Muscle of leg (tissue), 11 donors: ENCODE measurements around the gene CELF2. TPM values are rescaled to one million over a fixed set of nuclear protein-coding genes. Genes with fewer than 3 reads are reported as not detected.

ENCODE experiments used
- DNase-seq: peaks from one replicate; pipeline ENCODE4 v3.0.0; 2013
- H3K27ac ChIP-seq: one replicate; pipeline ENCODE4 v1.5.1; 2013; ENCODE audit warnings: mild to moderate bottlenecking, low read length, control low read depth
- H3K27me3 ChIP-seq: one replicate; pipeline ENCODE4 v1.6.1; 2013; ENCODE audit warnings: low read length; ENCODE audit not compliant: control insufficient read depth, insufficient read depth
- H3K36me3 ChIP-seq: one replicate; pipeline ENCODE4 v1.6.1; 2013; ENCODE audit warnings: low read length; ENCODE audit not compliant: control insufficient read depth, insufficient read depth
- H3K4me1 ChIP-seq: one replicate; pipeline ENCODE4 v1.6.1; 2013; ENCODE audit warnings: low read length; ENCODE audit not compliant: control insufficient read depth, insufficient read depth
- H3K4me3 ChIP-seq: one replicate; pipeline ENCODE4 v1.5.1; 2013; ENCODE audit warnings: low read length, control low read depth
- H3K9me3 ChIP-seq: replicated peaks from 2 replicates; pipeline ENCODE4 v1.6.1; 2013; ENCODE audit warnings: low read depth, low read length; ENCODE audit not compliant: control insufficient read depth
- WGBS: methylation state at CpG from one replicate; pipeline ENCODE4 v1.1.5; 2013; ENCODE audit warnings: missing lambda C conversion rate; ENCODE audit not compliant: insufficient coverage; 5-methylcytosine and 5-hydroxymethylcytosine counted together
- polyA plus RNA-seq, 8 donors: library from polyadenylated mRNA; unstranded; fragments of 120-200 nt; gene quantifications; one replicate each; pipeline versions ENCODE4 v1.2.1 to v1.2.3, GENCODE V29; 2013; ENCODE audit warnings: inconsistent platforms in 1 of 8, low replicate concordance in 1 of 8; ENCODE audit not compliant: insufficient read length in 8 of 8, insufficient read depth in 1 of 8
- total RNA-seq: library from RNA; stranded (reverse); fragments of 120-200 nt; gene quantifications from one replicate; pipeline ENCODE4 v1.2.4, GENCODE V29; 2013

Gene CELF2
- total and polyA plus RNA-seq, 9 donors, result 37.2 to 80.8 (median 65.8) TPM

GRCh38 chr10:11300026-11300425, 282.4 kb downstream of the CELF2 start:
- DNase-seq, result no peak
- no peak overlapping the region for H3K4me3 ChIP-seq
- H3K27ac ChIP-seq, result peak overlapping the region; percentile 57
- peaks cover 24% of the 10 kb centered on the region for H3K4me1 ChIP-seq
- peaks cover 54% of the 10 kb centered on the region for H3K36me3 ChIP-seq
- no peaks in the 10 kb centered on the region for H3K9me3 ChIP-seq
- no peaks in the 10 kb centered on the region for H3K27me3 ChIP-seq
- 68% methylated on average over 6 of the region's 8 CpGs for WGBS

DNA sequence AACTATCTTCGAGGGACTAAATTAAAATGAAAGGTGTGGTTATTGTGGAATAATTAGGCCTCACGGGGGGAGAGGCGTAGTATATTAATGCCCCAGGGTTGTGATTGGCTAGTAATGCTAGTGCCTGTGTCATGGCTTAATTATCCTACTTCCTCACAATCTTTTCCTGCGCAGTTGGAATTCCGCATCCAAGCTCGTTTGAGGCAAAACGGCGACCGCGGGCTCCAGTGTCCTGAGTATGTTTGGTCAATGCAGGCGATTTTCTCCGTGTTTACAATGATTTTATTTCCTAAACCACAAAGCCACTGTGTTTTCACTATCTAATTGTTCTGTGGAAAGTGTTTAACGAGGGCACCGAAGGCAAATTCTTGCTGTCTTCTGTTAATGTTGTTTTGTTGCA, 282.9 kb downstream of the CELF2 start:
- Histone ChIP-seq H3K36me3 (peaks cover 57% of the 10 kb centered on the region), H3K4me1 (peaks cover 24% of the 10 kb centered on the region)
- WGBS, result 88% methylated on average over 1 of the region's 14 CpGs

DNA sequence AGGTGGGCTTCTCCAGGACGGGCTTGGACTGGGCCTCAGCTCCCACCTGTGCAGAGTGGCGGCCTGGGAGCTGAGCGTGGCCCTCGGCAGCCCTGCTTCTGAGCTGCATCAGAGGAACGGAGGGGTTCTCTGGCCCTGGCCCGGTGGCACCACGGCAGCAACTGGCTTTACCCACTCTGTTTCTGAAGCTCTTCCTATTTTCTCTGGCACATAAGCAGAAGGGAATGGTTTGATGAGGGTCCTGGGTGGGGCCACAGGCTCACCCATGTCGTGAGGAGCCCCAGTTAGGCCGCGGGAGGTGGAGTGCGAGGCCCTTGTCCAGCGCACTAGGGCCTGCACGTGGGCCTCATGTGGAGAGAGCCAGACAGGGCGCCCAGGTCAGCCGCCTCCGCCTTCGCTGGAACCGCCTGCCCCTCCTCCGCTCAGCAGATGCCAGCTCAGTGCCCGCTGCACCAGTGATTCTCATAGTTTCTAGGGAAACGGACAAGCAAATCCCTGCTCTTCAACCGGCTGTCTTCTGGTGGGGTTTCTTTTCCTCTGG, 284.0 kb downstream of the CELF2 start:
- Histone ChIP-seq H3K27ac (no peak overlapping the region), H3K9me3 (no peaks in the 10 kb centered on the region), H3K4me1 (peaks cover 24% of the 10 kb centered on the region), H3K4me3 (no peak overlapping the region), H3K27me3 (no peaks in the 10 kb centered on the region), H3K36me3 (peaks cover 63% of the 10 kb centered on the region)
- 86% methylated on average over 17 of the region's 22 CpGs for WGBS
- DNase-seq, result no peak

More for the DNA sequence above, 282.9 kb downstream of the CELF2 start:
- no peaks in the 10 kb centered on the region for H3K9me3 ChIP-seq
- no peak for DNase-seq
- no peak overlapping the region for H3K27ac ChIP-seq
- no peak overlapping the region for H3K4me3 ChIP-seq
- H3K27me3 ChIP-seq, result no peaks in the 10 kb centered on the region

DNA sequence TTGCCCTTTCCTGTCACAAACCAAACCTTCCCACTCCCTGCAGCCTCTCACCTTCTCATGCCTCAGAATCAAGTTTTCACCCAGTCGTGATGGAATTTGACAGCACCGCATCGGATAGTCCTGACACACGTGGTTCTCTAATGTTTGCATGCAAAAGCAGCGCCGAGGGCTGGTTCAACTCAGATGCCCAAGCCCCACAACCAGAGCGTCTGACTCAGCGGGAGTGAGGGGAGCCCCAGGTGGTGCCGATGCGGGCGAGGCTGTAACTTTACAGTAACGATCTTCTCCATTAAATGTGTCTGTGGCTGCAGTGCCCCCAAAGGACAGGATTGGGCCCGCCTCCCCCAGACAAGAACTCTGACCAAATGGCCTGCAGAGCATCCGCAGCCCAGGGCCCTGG, 284.5 kb downstream of the CELF2 start:
- peaks cover 24% of the 10 kb centered on the region for H3K4me1 ChIP-seq
- peaks cover 63% of the 10 kb centered on the region for H3K36me3 ChIP-seq
- DNase-seq, result no peak
- peak overlapping the region; percentile 47 for H3K27ac ChIP-seq
- WGBS, result 88% methylated on average over 14 of the region's 14 CpGs
- peaks cover 5% of the 10 kb centered on the region for H3K9me3 ChIP-seq
- no peak overlapping the region for H3K4me3 ChIP-seq
- H3K27me3 ChIP-seq, result no peaks in the 10 kb centered on the region

DNA sequence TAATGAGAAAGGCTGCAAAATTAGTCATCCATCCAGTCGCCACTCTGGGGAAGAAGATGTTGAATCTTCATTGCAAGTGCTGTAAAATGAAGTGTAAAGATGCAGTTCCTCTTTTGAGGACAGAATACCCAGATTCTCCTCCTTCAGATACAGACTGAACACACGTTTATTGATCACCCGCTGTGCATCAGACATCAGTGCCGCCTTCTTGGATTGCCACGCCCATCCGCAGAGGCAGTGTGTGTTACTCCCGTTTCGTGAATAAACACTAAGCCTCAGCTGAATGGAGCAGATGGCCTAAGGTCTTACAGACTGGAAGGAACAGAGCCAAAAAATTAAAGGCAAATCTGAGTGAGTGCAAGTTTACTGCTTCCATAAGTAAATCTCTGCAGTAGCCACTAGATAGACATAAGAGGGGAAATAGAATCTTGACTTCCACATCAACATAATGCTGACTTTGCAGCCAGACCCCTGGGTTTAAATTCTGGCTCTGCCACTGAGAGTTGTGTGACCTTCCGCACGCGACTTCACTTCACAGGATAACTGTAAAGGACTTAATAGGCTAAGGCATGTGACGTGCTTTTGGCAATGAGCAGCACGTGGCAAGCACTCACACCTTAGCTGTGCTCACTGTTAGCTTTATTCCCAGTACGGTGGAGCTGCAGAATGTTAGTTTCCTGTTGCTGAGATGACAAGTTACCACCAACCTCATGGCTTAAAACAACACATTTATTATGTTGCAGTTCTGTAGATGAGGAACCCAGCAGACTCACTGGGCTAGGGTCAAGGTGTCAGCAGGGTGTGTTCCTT, 285.9 kb downstream of the CELF2 start:
- Histone ChIP-seq H3K4me1 (peaks cover 24% of the 10 kb centered on the region), H3K27ac (no peak overlapping the region), H3K36me3 (peaks cover 65% of the 10 kb centered on the region), H3K4me3 (no peak overlapping the region), H3K9me3 (peaks cover 17% of the 10 kb centered on the region), H3K27me3 (no peaks in the 10 kb centered on the region)
- WGBS, result 76% methylated on average over 11 of the region's 14 CpGs
- no peak for DNase-seq

DNA sequence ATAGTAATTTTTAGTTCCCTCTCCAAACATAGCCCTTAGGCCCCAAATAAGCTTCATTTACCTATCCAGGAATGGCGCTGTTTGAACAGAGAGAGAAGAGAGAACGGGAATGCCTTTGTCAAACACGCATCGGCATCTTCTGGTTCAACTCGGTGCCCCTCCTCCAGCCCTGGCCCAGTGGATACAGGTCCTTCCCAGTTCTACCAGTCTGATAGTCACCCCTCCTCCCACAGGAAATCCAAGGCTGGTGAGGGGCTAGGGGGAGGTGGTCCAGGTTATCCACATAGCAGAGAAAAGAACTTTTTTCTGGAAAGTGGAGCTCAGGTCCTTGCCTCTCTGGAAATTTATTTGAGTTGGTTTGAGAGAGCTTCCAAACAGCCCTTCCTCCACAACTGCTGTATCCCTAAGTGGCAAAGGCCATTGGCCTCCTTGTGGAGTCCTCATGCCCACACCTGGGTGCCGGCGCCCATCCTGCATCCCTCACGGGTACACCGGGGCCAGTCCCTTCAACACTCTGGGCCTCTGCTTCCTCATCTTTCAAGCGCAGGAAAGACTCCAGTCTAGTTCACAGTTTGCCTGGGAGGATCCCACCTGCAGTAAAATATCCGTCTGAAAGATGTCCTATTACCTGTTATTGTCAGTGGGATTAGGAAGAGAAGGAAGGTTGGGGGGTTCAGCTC, 287.4 kb downstream of the CELF2 start:
- 100% methylated on average over 4 of the region's 11 CpGs for WGBS
- Histone ChIP-seq H3K4me1 (peaks cover 13% of the 10 kb centered on the region), H3K27ac (no peak overlapping the region), H3K9me3 (peaks cover 24% of the 10 kb centered on the region), H3K36me3 (peaks cover 68% of the 10 kb centered on the region), H3K27me3 (no peaks in the 10 kb centered on the region), H3K4me3 (no peak overlapping the region)
- DNase-seq, result no peak

- H3K4me1 ChIP-seq, result peaks cover 9% of the 10 kb centered on the region
- H3K27me3 ChIP-seq, result no peaks in the 10 kb centered on the region
- no peak for DNase-seq
- peaks cover 69% of the 10 kb centered on the region for H3K36me3 ChIP-seq
- WGBS, result 92% methylated on average over 12 of the region's 13 CpGs
- H3K4me3 ChIP-seq, result no peak overlapping the region
- no peak overlapping the region for H3K27ac ChIP-seq
- H3K9me3 ChIP-seq, result peaks cover 26% of the 10 kb centered on the region
Observed at GRCh38 chr10:11305825-11306593, 288.3 kb downstream of the CELF2 start.

DNA sequence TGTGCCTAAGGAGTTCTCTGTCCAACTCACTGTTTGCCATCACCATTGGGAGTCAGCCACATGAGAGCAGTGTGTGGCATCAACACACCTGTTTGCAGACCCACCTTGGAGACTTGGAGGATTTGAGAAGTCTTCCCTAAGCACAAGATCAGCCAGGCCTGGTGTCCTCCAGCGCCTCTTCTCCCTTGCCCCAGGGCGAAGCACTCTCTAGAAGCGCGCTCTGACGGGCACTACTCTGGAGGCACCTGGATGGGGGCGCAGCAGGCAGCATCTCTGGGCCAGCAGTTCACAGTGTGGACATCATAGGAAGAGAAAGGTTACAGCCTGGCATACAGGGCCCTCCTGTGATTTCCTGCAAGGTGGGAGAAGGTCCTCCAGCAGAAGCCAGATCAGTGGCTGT, 289.3 kb downstream of the CELF2 start:
- no peak overlapping the region for H3K4me3 ChIP-seq
- 100% methylated on average over 2 of the region's 6 CpGs for WGBS
- H3K36me3 ChIP-seq, result peaks cover 64% of the 10 kb centered on the region
- H3K4me1 ChIP-seq, result peaks cover 8% of the 10 kb centered on the region
- no peaks in the 10 kb centered on the region for H3K27me3 ChIP-seq
- no peak overlapping the region for H3K27ac ChIP-seq
- DNase-seq, result no peak
- peaks cover 30% of the 10 kb centered on the region for H3K9me3 ChIP-seq

DNA sequence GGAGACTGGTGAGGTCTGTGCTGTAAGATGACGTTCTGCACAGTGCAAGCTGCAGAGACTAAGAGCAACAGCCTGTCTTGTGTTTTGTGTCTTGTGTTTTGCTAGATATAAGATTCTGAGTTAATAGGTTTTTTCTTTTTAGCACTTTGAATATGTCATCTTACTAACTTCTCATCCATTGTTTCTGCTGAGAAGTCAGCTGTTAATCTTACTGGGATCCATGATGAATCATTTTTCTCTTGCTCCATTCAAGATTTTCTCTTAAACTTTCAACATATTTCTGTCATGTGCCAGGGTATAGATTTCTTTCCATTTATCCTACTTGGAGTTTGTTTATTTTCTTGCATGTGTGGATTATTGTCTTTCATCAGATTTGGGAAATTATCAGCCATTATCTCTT, 290.3 kb downstream of the CELF2 start:
- Histone ChIP-seq H3K27me3 (no peaks in the 10 kb centered on the region), H3K4me3 (no peak overlapping the region), H3K4me1 (peaks cover under 1% of the 10 kb centered on the region), H3K9me3 (peaks cover 30% of the 10 kb centered on the region), H3K27ac (no peak overlapping the region), H3K36me3 (peaks cover 55% of the 10 kb centered on the region)
- DNase-seq, result no peak
- WGBS, result no CpG with 5 or more reads among the region's 1 CpG

- H3K9me3 ChIP-seq, result peaks cover 30% of the 10 kb centered on the region
- peaks cover 48% of the 10 kb centered on the region for H3K36me3 ChIP-seq
- no CpG with 5 or more reads among the region's 2 CpGs for WGBS
Observed at GRCh38 chr10:11311027-11311426, 293.4 kb downstream of the CELF2 start.

More at GRCh38 chr10:11311027-11311426, 293.4 kb downstream of the CELF2 start:
- Histone ChIP-seq H3K4me3 (no peak overlapping the region), H3K4me1 (peaks cover 2% of the 10 kb centered on the region), H3K27me3 (no peaks in the 10 kb centered on the region), H3K27ac (no peak overlapping the region)
- DNase-seq, result no peak
